CD1c-positive myeloid dendritic cell (primary cell): ENCODE results near the gene CUL4A.
"Not testable (repeated sequence)": the region's sequence is repeated elsewhere in the genome, so short reads cannot be mapped to it uniquely, and the experiment has no call there.

Source experiments
- DNase-seq: peaks from one replicate; pipeline ENCODE4 v3.0.0-alpha.2; 2016; ENCODE audit errors: extremely low spot score

The CUL4A gene

GRCh38 chr13:113209336-113209758 lies at the start of gene CUL4A:
TSS of gene CUL4A (plus strand) at chr13:113209613. CDS start at chr13:113209628, 15 bp downstream.
- peak; percentile 85 for DNase-seq

- DNase-seq: no peak
Observed at GRCh38 chr13:113159701-113160100, 49.7 kb upstream of the CUL4A start.

GRCh38 chr13:113160983-113161382 lies 48.4 kb upstream of the CUL4A start:
- DNase-seq: no peak

- DNase-seq: no peak
Observed at GRCh38 chr13:113161433-113161832, 48.0 kb upstream of the CUL4A start.

GRCh38 chr13:113161975-113162374 lies 47.4 kb upstream of the CUL4A start:
- not testable (repeated sequence) for DNase-seq

GRCh38 chr13:113162783-113163685 lies 46.4 kb upstream of the CUL4A start:
- DNase-seq: no peak

GRCh38 chr13:113164492-113164891 lies 44.9 kb upstream of the CUL4A start:
- DNase-seq: no peak

- DNase-seq: no peak
Observed at GRCh38 chr13:113166266-113166665, 43.1 kb upstream of the CUL4A start.

GRCh38 chr13:113166681-113167080 lies 42.7 kb upstream of the CUL4A start:
- no peak for DNase-seq

- no peak for DNase-seq
Observed at GRCh38 chr13:113167155-113167554, 42.3 kb upstream of the CUL4A start.

- no peak for DNase-seq
Observed at GRCh38 chr13:113167575-113167974, 41.8 kb upstream of the CUL4A start.

- DNase-seq: no peak
Observed at GRCh38 chr13:113168211-113168610, 41.2 kb upstream of the CUL4A start.

- no peak for DNase-seq
Observed at GRCh38 chr13:113169277-113170272, 39.8 kb upstream of the CUL4A start.

GRCh38 chr13:113170511-113170910 lies 38.9 kb upstream of the CUL4A start:
- no peak for DNase-seq

GRCh38 chr13:113171250-113172125 lies 37.9 kb upstream of the CUL4A start:
- no peak for DNase-seq

GRCh38 chr13:113172419-113172926 lies 36.9 kb upstream of the CUL4A start:
- DNase-seq: no peak

- peak; percentile 50 for DNase-seq
Observed at GRCh38 chr13:113176280-113176679, 33.1 kb upstream of the CUL4A start.

- DNase-seq: no peak
Observed at GRCh38 chr13:113176822-113177221, 32.6 kb upstream of the CUL4A start.

GRCh38 chr13:113178070-113178895 lies 31.1 kb upstream of the CUL4A start:
- DNase-seq: no peak

- DNase-seq: no peak
Observed at GRCh38 chr13:113178896-113179167, 30.6 kb upstream of the CUL4A start.
